ENCODE measurements around the gene ERGIC1.
A peak's percentile ranks its signal among the peaks of the same experiment; 100 is the strongest.
"Not testable (repeated sequence)": the region's sequence is repeated elsewhere in the genome, so short reads cannot be mapped to it uniquely, and the experiment has no call there.

The ERGIC1 gene

DNA sequence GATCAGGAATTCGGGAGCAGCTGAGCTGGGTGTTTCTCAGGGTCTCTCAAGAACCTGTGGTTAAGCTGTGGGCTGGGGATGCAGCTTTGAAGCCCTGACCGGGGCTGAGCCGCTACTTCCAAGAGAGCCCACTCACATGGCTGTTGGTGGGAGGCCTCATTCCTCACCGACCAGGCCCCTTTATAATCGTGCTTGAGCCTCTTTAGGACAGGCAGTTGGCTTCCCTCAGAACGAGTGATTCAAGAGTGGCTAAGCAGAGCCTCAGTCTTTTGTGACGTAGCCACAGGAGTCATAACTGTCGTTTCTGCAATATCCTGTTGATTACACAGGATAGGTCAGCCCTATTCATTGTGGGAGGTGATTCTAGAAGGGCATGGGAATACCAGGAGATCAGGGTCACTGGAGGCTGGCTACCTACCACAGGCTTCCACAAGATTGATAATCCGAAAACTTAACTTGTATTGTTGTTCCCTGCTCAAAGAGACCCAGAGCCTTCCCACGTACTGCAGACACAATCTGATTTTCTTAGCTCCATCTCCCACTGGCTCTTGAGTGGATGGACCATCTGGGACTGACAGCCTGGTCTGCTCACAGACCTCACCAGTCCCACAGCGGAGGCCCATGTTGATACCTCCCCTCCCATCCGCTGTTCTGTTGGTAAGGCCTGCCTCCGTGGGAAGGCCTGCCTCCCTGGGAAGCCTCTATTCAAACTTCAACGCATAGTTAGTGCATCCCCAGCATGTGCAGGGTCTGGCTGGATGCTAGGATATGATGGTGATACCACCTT lies 3.0 kb upstream of the ERGIC1 start:
- no peak for DNase-seq

DNA sequence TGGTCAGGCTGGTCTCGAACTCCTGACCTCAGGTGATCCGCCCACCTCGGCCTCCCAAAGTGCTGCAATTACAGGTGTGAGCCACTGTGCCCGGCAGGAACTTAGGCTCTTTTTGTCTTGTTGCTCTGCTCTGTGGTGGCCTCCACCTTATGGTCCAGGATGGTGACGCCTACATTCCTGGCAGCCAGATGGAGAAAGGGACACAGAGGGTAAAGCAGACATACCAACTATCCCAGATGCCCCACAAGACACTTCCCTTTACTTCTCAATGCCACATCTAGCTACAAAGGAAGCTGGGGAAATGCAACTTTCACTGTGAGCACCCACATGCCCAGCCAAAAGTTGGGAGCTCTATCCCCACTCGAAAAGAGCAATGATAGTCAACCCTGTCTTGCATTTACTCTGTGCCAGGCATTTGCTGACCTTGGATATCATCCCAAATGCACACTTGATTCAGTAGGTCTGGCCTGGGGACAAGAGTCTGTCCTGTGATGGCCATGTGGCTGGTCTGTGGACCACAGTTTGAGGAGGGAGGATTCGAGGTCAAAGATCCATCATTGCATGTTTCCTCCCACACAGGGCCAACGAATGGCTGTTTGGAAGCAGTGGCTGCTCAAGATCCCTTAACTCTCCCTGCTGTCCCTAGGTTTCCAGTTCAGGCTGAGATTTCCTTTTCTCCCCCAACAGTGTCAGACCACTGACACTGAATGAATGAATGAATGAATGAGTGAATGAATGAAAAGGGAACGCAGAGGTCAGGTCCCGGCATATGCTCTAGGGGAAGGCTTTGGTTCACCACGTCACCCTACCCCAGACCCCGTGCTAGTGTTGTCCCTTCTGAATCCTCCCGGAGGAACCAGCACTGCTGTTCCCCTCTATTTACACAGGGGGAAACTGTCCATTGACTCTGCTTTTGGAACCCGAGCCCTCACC lies 1.4 kb upstream of the ERGIC1 start:
- DNase-seq, result no peak

DNA sequence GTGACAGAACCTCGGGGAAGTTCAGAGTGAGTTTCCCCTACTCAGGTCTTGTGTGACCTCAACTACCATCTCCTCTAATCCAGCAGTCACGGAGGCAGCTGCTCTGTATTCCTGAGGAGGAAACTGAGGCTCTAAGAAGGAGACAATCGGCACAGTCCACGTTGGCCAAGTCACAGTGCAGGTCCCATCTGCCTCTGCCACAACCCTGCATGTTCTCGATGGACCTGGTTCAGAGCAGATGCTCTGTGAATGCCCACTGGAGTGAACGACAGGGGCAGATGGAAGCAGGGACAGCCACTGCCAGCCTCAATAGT lies 722 bp upstream of the ERGIC1 start:
- DNase-seq, result no peak

DNA sequence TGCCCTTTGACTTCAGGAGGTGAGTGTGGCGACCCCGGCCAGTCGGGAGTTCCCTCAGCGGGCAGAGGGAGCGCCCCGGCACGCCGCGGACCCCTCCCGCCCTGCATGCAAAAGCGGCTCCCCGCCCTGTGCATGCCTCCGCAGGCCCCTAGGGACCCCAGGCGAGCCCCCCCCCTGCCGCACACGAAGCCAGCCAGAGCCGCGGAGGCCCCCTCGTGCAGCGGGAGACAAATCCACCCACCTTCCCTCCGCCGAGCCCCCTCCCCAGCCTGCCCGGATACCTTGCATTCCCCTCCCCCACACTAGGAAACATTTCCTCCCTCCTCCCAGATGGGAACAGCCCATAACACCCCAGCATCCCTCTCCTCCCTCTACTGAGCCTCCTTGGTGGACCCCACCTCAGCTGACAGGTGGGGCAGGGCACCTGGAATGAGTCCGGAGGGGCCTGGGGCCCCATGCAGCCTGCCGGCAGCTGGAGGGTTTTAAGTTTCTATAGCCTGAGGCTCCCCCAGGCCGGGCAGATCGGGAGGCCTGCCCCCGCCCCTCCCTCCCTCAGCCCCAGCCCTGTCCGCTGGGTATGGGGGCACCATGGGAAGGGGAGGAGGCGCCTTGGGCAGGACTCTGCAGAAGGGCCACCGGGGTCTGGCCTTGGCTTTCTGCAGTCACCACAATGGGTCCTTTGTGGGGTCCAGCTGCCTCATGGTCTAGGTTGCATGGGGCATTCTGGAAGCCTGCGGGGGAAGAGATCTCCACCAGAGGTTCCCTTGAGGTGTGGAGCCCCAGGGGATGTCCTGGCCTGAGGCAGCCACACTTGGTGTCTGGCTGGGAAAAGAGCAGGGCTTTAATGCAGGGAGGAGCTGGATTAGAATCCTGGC lies 601 bp downstream of the ERGIC1 start:
- no peak for DNase-seq

DNA sequence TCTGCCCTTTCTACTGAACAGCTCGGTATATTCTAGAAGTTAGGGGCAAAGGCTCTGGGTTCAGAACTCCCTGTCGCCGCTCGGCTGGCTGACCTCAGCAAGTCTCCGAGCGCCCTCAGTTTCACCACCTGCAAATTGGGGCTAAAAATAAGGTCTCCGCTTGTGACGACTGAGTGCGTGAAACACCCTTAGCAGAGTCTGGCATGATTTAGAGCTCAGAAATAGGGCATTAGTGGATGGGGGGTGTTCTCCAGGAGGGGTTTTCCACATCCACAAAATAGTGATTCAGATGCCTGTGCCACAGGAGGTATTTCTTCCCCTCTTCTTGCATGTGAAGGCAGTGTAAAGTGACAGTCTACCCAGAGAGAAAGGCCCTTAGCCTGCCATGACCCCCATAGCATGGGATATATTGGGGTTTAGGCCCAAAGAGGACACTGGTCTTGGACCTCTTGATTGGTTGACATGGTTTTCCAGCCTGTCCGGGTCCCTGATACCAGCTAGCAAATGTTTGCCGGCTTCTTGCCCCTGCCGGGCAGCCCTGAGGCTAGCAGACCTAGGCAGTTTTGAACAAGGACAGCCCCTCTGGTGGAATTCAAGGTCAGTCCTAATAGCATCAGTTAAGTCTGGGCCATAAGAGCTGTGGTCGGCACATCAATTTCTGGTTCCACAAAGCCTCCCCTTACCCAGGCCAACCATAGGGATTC lies 1.4 kb downstream of the ERGIC1 start:
- DNase-seq, result no peak

DNA sequence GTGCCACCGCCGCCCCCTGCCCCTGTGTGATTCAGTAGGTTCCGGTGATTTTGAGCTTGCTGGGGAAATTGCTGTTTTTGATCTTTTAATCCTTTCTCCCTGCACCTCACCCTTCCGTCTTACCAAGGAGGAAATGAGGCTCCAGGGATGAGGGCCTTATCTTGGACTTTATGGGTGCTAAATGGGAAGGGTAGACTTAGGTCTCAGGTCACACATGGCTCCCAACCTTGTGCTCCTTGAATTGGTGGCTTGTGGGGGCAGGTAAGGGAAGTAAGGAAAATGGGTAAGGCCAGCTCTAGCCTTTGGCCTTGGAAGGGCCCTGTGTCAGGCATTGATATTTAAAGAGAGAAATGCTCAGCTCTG lies 1.9 kb downstream of the ERGIC1 start:
- DNase-seq, result no peak

DNA sequence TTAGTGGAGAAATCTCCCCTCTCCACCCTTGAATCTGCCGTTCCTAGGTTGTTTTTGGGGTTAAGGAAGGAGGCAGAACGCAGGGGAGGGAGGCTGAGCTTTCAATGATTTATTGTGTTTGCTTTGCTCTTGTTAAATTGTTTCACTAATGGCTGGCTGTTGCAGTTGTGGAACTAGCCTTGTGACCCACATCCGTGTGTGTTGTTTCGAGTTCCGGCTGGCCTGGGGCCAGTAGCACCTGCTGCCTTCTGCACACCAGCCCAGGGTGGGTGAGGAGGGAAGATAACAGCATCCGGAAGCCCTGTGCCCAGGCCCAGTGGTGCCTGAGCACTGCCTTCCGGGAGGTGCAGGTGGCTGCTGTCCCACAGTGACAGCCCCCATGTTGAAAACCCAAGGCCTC lies 3.6 kb downstream of the ERGIC1 start:
- no peak for DNase-seq

DNA sequence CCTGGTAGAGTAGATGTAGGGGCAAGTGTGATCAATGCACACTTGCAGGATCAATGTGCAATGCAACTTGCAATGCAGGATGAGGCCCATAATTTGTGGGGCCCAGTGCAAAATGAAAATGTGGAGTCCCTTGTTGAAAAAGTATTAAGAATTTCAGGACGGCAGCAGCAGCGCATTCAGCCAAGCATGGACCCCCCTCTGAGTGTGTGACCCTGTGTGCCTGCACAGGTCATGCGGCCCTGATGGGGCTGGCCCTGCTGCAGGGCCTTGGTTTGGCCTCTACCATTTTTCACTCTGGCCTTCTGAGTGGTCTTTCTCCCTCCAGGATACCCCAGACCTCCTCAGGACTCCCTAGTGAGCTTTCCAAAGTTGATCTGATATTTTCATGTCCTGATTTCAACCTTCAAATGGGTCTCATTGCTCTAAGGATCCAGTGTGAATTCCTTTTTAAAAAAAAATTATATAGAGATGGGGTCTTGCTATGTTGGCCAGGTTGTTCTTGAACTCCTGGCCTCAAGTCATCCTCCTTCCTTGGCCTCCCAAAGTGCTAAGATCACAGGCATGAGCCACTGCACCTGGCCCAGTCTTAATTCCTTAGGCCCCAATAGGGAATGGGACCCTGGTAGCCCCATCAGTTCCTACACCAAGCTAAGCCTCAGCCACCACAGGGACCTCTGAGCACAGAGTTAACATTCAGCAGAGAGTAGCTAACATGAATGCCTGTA lies 4.3 kb downstream of the ERGIC1 start:
- no peak for DNase-seq

DNA sequence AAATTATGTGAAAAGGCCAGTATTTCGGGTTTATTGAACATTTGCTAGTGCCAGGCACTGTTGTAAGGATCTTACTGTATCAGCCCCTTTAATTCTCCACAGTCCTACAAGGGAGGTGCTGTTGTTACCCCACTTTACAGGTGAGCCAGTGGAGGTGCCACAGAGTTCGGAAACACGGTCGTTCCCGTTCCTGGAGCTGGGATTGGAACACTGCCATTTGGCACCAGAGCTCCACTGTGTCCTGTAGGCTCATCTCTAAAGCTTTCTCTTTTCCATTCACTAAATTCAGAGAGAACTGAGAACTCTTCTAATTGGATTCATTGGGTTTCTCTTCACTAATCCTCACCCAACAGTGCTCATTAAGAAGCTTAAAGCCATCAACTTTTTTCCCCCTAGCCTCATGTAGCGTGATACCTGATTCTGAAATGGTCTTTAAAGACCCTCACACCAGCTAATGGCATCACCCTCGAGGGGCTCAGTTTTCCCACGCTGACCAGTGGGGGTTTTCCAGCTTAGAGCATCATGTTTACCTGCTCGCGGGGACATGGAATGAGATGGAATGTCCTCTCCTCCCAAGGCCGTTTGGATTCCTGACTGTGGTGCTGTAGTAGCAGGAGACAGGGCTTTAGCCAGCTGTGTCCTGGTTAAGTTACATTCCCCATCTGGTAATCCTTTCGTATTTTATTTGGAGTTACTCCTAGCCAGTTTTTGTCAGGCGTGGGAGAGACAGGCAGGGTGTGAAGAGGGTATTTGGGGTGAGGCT lies 5.8 kb downstream of the ERGIC1 start:
- peak; percentile 33 for DNase-seq

DNA sequence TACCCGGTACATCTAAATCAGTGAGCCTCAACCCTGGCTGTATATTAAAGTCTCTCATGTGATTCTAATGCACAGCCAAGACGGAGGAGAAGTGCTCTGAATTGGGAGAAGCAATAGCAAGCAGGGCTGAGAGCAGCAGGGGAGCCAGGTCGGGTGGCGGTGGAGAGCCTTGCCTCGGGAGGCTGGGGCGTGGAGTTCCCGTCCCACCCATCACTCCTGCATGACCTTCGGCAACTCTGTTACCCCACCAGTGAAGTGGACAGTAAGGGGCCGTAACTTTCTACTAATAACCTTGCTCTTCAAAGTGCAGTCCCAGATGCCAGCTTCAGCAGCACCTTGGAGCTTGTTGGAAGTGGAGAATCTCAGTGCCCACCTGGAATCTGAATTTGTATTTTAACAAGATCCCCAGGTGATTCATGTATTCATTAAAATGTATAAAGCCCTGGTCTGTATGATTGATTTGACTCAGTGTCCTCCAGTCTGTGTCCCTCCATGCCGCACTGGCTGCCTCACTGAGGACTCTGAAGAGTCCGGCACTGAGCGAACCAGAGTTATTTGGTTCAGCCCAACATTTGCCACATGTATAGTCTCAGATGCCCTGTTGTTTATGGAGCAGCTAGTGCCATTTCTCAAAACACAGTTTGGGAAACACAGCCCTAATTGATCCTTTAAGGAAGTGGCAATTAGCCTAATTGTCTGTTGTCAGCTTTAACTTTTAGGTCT lies 6.5 kb downstream of the ERGIC1 start:
- DNase-seq, result no peak

DNA sequence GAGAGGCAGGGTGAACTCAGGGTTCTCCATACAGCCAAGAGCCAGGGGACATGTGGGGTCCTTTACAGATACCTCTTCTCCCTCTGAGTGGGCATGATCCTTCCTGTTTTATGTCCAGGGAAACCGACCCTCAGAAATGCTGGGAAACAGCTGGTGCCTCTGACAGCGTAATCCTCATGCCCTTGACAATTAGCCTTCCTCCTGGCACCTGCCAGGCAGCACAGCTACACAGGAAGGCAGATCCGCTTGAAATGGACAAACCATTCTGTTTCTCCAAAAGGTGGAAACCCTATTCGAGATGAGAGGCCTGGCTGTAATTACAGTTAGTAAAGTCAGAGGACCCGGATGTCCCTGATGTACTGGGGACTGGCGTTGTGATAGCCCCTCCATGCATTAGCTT lies 7.2 kb downstream of the ERGIC1 start:
- no peak for DNase-seq

DNA sequence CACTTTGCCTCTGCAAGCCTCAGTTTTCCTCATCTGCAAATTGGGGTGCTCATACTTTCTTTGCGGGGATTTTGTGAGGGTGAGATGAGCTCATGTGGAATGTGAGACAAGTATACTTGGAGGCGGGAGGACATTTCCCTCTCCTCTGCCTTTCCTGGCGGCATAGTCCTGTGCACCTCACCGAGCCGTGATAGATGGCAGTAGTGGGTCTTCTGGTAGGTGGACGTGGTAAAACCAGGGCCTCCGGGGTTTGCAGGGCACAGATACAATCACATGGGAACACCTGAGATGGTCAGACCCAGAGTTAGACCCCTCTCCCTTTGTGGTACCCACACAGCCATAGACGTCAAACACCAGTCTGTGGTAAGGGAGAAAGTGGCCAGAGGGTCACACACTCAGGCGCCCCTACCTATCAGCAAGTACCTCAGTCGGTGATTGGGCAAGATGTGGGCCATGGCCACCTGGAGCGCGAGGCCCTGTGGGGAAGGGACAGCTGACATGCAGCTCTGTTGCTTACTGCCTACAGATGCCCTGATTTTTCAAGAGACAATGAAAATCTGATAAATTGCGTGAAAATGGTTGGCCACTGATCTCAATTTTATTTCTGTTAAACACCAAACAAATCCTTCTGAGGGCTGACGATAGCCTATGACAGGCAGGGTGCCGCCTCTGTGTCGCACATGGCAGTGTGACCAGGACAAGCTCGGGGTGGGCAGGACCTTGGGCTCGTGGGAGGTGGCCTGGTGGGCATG lies 9.9 kb downstream of the ERGIC1 start:
- no peak for DNase-seq

DNA sequence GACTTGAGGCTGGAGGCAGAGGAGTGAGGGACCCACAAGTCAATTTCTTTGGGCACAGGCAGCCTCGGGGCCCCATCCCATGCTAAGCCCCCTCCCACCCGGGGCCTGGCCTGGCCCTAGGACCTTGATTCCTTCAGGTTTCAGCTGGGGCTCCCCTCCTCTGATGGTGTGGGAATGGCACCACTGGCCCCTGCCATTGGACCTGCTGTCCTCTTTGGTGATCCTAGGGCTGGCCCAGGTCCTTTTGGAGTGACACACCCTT lies 10.5 kb downstream of the ERGIC1 start:
- no peak for DNase-seq

DNA sequence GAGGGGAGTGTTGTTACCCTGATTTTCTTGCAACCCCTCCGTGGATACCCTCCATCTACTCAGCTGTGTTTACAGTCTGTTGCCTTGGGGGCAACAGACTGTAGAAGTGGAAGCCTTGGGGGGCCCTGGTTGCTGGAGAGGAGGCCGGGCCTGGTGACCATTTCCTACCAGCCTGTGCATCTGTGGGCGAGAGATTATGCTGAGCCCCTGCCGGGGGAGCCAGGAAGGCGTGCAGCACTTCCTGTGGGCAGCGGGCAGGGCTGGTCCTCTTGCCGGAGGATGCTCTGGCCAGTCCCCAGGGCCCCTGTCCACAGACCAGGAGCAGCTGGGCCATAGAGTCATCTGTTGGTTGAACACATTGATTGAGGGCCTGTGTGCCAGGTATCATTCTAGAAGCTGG lies 11.1 kb downstream of the ERGIC1 start:
- no peak for DNase-seq

DNA sequence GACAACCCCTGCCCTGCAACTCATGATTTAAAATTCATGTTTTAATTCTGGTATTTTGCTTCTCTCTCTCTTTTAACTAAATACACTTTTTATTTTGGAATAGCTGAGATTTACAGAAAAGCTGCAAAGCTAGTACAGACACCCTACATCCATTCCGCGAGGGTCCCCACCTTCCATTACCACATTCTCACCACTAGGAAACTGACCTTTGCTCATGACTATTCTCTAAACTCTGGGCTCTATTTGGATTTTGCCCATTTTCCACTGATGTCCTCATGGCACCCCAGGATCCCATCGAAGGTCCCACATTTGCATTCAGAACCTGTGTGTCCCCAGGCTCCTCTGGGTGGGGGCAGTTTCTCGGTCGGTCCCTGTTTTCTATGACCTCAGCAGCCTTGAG lies 11.5 kb downstream of the ERGIC1 start:
- no peak for DNase-seq

DNA sequence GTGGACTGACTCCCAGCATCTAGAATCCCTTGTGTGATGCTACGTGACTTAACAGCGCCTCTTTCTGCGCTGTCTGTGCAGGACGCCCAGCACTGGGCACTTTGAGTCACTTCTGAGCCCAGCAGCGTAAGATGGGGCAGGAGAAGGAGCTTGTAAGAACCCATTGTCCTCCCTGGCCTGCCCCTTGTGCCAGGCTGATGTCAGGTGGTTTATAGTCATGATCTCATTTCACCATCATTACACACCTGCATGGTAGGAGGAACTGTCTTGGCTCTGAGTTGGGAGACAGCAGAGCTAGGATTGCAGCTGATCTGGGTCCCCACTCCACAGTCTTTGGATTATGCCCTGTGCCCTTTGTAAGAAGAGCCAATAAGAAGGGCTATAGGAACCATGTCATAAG lies 12.2 kb downstream of the ERGIC1 start:
- DNase-seq, result no peak

DNA sequence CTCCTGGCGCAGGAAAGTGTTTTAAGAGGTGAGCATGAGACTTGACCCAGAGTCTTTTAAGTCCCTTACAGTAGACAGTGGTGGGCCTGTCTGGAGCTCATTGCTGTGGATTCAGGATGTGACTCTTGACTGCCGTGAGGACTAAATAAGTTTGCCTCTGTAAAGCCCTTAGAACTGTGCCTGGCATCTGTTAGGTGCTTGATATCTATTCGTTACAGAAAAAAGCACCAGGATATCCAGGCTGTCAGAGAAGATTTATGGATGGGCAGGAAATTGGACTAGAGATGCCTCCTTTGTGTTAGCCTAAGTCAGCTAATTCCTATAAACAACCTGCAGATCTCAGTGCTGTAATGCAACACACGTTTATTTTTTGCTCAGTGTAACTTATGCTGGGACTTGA lies 12.6 kb downstream of the ERGIC1 start:
- DNase-seq, result no peak

DNA sequence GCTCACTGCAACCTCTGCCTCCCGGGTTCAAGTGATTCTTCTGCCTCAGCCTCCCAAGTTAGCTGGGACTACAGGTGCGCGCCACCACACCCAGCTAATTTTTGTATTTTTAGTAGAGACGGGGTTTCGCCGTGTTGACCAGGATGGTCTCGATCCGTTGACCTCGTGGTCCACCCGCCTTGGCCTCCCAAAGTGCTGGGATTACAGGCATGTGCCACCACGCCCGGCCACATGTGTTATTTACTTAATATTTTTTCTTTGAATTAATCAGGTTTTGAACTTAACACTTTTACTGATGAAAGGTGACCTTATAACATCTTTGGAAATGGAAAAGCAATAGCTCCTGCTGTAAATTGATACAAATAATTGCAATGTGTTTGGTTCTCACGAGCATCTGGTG lies 13.5 kb downstream of the ERGIC1 start:
- DNase-seq, result not testable (repeated sequence)

DNA sequence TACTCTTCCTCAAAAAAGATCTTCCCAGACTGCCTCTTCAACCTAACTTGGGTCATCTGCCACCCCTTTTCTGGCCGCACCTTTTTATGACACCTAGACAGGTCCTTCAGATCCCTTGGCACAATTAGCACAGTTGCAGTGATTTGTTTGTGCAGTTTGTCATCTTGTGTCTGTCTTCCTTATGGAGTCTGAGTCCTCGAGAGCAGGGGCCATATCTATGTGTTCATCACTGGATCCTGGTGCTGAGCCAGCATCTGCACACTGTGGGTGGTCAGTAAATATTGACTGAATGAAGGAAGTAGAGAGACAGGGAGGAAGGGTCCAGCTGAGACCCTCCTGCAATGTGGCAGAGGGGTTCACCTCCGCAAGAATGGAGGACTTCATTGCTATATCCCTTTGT lies 14.4 kb downstream of the ERGIC1 start:
- no peak for DNase-seq
